Hepatocyte (in vitro differentiated cells): Measurements from ENCODE around the gene AZU1. TPM values are rescaled to one million over a fixed set of nuclear protein-coding genes. Genes with fewer than 3 reads are reported as not detected.
A peak's percentile ranks its signal among the peaks of the same experiment; 100 is the strongest.

Experiments
- DNase-seq: peaks from one replicate; pipeline ENCODE4 v3.0.0-alpha.2; 2016; ENCODE audit warnings: low spot score
- H2AFZ ChIP-seq: fragments of 200-600 bp; sonication (generic); 2 replicates; pipeline ENCODE4 v1.6.0; 2016; ENCODE audit warnings: antibody characterized with exemption, mild to moderate bottlenecking
- H3K27ac ChIP-seq: fragments of 200-600 bp; sonication (generic); 2 replicates; pipeline ENCODE4 v1.5.1; 2016; ENCODE audit warnings: mild to moderate bottlenecking
- H3K27me3 ChIP-seq: fragments of 200-600 bp; sonication (generic); 2 replicates; pipeline ENCODE4 v1.6.1; 2016
- H3K36me3 ChIP-seq: fragments of 200-600 bp; sonication (generic); replicated peaks from 2 replicates; pipeline ENCODE4 v1.5.1; 2016; ENCODE audit warnings: low read depth; ENCODE audit not compliant: insufficient read depth
- H3K4me1 ChIP-seq: fragments of 200-600 bp; sonication (generic); 2 replicates; pipeline ENCODE4 v1.5.1; 2016; ENCODE audit warnings: mild to moderate bottlenecking, moderate library complexity; ENCODE audit not compliant: insufficient read depth
- H3K4me2 ChIP-seq: fragments of 200-600 bp; sonication (generic); 2 replicates; pipeline ENCODE4 v1.6.0; 2016
- H3K4me3 ChIP-seq: fragments of 200-600 bp; sonication (generic); 2 replicates; pipeline ENCODE4 v1.5.1; 2016; ENCODE audit warnings: mild to moderate bottlenecking
- H3K79me2 ChIP-seq: fragments of 200-600 bp; sonication (generic); 2 replicates; pipeline ENCODE4 v1.6.0; 2017; ENCODE audit warnings: mild to moderate bottlenecking
- H3K9me2 ChIP-seq: fragments of 200-600 bp; sonication (generic); replicated peaks from 2 replicates; pipeline ENCODE4 v1.6.0; 2017; ENCODE audit warnings: mild to moderate bottlenecking; ENCODE audit not compliant: insufficient read depth
- H3K9me3 ChIP-seq: fragments of 200-600 bp; sonication (generic); 2 replicates; pipeline ENCODE4 v1.5.1; 2016; ENCODE audit warnings: low read depth, mild to moderate bottlenecking
- H4K20me1 ChIP-seq: fragments of 200-600 bp; sonication (generic); 2 replicates; pipeline ENCODE4 v1.6.0; 2016; ENCODE audit warnings: mild to moderate bottlenecking; ENCODE audit not compliant: insufficient read depth, poor library complexity, severe bottlenecking
- EZH2 ChIP-seq: fragments of 200-600 bp; sonication (generic); IDR thresholded peaks from 2 replicates; pipeline ENCODE4 v1.6.1; 2016; ENCODE audit warnings: antibody characterized with exemption, mild to moderate bottlenecking, borderline replicate concordance
- EZH2phosphoT487 ChIP-seq: fragments of 200-600 bp; sonication (generic); IDR thresholded peaks from one replicate; pipeline ENCODE4 v1.6.1; 2018; ENCODE audit warnings: antibody characterized with exemption, mild to moderate bottlenecking, low read depth, moderate library complexity; ENCODE audit not compliant: unreplicated experiment, severe bottlenecking
- WGBS: methylation state at CpG from one replicate; pipeline ENCODE4 v1.1.6; 2016; ENCODE audit warnings: low lambda C conversion rate; ENCODE audit errors: missing lambda C conversion rate; 5-methylcytosine and 5-hydroxymethylcytosine counted together
- polyA plus RNA-seq: library from polyadenylated mRNA; unstranded; fragments of >200 nt; fragmentation: Nextera tagmentation; extraction: Ambion mirVana; gene quantifications from 2 replicates; pipeline ENCODE4 v1.2.1, GENCODE V29; 2016
- total RNA-seq: library from RNA; depleted of rRNA; stranded (reverse); fragments of >200 nt; gene quantifications from 2 replicates; pipeline ENCODE4 v1.2.3, GENCODE V29; 2014
- TF ChIP-seq, protein P1 (sequence below): fragments of 200-600 bp; sonication (generic); IDR thresholded peaks from 2 replicates; pipeline ENCODE4 v1.5.1; 2016; ENCODE audit warnings: antibody characterized with exemption, mild to moderate bottlenecking; ENCODE audit not compliant: poor library complexity

AZU1 gene
- total and polyA plus RNA-seq, 2 experiments from 2014 or later, result 0.94 TPM; not detected in 1

- no peak overlapping the region for H3K27ac ChIP-seq
- peaks cover 5% of the 10 kb centered on the region for H3K4me1 ChIP-seq
- H3K4me3 ChIP-seq, result no peak overlapping the region
- no peak overlapping the region for H3K4me2 ChIP-seq
- no peak overlapping the region for H2AFZ ChIP-seq
- no peaks in the 10 kb centered on the region for H3K79me2 ChIP-seq
- no peaks in the 10 kb centered on the region for H3K27me3 ChIP-seq
- no peaks in the 10 kb centered on the region for H4K20me1 ChIP-seq
- no peak for TF ChIP-seq EZH2
- TF ChIP-seq, protein P1, sequence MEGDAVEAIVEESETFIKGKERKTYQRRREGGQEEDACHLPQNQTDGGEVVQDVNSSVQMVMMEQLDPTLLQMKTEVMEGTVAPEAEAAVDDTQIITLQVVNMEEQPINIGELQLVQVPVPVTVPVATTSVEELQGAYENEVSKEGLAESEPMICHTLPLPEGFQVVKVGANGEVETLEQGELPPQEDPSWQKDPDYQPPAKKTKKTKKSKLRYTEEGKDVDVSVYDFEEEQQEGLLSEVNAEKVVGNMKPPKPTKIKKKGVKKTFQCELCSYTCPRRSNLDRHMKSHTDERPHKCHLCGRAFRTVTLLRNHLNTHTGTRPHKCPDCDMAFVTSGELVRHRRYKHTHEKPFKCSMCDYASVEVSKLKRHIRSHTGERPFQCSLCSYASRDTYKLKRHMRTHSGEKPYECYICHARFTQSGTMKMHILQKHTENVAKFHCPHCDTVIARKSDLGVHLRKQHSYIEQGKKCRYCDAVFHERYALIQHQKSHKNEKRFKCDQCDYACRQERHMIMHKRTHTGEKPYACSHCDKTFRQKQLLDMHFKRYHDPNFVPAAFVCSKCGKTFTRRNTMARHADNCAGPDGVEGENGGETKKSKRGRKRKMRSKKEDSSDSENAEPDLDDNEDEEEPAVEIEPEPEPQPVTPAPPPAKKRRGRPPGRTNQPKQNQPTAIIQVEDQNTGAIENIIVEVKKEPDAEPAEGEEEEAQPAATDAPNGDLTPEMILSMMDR, result no peak
- no peak for TF ChIP-seq EZH2phosphoT487
- no peaks in the 10 kb centered on the region for H3K36me3 ChIP-seq
- H3K9me3 ChIP-seq, result no peaks in the 10 kb centered on the region
- H3K9me2 ChIP-seq, result no peaks in the 10 kb centered on the region
- DNase-seq, result no peak
- WGBS, result 84% methylated on average over 37 of the region's 40 CpGs
Measured at GRCh38 chr19:855566-856120, 28.0 kb downstream of the AZU1 start.

- Histone ChIP-seq H3K9me3 (no peaks in the 10 kb centered on the region), H2AFZ (no peak overlapping the region), H3K79me2 (no peaks in the 10 kb centered on the region), H3K36me3 (no peaks in the 10 kb centered on the region), H4K20me1 (no peaks in the 10 kb centered on the region), H3K9me2 (no peaks in the 10 kb centered on the region), H3K4me3 (no peak overlapping the region), H3K4me1 (peaks cover 5% of the 10 kb centered on the region), H3K27ac (no peak overlapping the region), H3K27me3 (no peaks in the 10 kb centered on the region), H3K4me2 (no peak overlapping the region)
- WGBS, result 83% methylated on average over 9 of the region's 9 CpGs
- DNase-seq, result no peak
- TF ChIP-seq EZH2, result no peak
- TF ChIP-seq EZH2phosphoT487, result no peak
- TF ChIP-seq, protein P1, result no peak
Measured at GRCh38 chr19:858284-858683, 30.6 kb downstream of the AZU1 start.

- Histone ChIP-seq H3K9me3 (no peaks in the 10 kb centered on the region), H4K20me1 (no peaks in the 10 kb centered on the region), H3K27me3 (no peaks in the 10 kb centered on the region), H3K79me2 (no peaks in the 10 kb centered on the region), H3K36me3 (no peaks in the 10 kb centered on the region), H2AFZ (no peak within 1 kb of the TSS), H3K4me3 (peak within 1 kb of the TSS; percentile 14), H3K27ac (no peak within 1 kb of the TSS), H3K4me2 (peak within 1 kb of the TSS; percentile 84), H3K9me2 (no peaks in the 10 kb centered on the region), H3K4me1 (peaks cover 5% of the 10 kb centered on the region)
- DNase-seq, result no peak
- TF ChIP-seq EZH2 (no peak), EZH2phosphoT487 (no peak)
- TF ChIP-seq, protein P1, result no peak
- WGBS, result 70% methylated on average over 16 of the region's 24 CpGs
Measured at GRCh38 chr19:858868-859843, 31.5 kb downstream of the AZU1 start, which contains the start of gene CFD. Gene CFD (plus strand): TSS chr19:859664. CDS start chr19:859690, 26 bp downstream.
